ENCODE results near the gene PTTG1IP. TPM values are rescaled to one million over a fixed set of nuclear protein-coding genes. Genes with fewer than 3 reads are reported as not detected.
A peak's percentile ranks its signal among the peaks of the same experiment; 100 is the strongest.

Gene PTTG1IP
- total RNA-seq, 1 experiment from 2014 or later = 96.0 TPM

- TF ChIP-seq HMGXB4 (CRISPR knock-in tag; IDR thresholded peaks at IDR 0.05) (0 out of 2 replicates have a peak, but pooled peaks have one; percentile 17), FOXP1 (CRISPR knock-in tag; IDR thresholded peaks at IDR 0.05; ENCODE audit: borderline replicate concordance) (no peak), MLX (CRISPR knock-in tag; IDR thresholded peaks at IDR 0.05) (no peak), FOXK1 (CRISPR knock-in tag; IDR thresholded peaks at IDR 0.05) (no peak), SP1 (CRISPR knock-in tag; conservative IDR thresholded peaks at IDR 0.05) (no peak), ERG (CRISPR knock-in tag; IDR thresholded peaks at IDR 0.05) (no peak), ATF1 (CRISPR knock-in tag; IDR thresholded peaks at IDR 0.05) (no peak), ZMAT4 (CRISPR knock-in tag; IDR thresholded peaks at IDR 0.05) (no peak)
- peaks cover 25% of the 10 kb centered on the region for H3K27me3 Mint-ChIP-seq (ENCODE audit: low read depth)
- H3K4me3 Mint-ChIP-seq = peak overlapping the region; percentile 82
- H3K36me3 Mint-ChIP-seq = no peaks in the 10 kb centered on the region
- H3K27ac Mint-ChIP-seq = peak overlapping the region; percentile 15; the same call in 1 of the 2 replicates
- DNase-seq (ENCODE audit: low spot score) (peak; percentile 42), ATAC-seq (peak; percentile 5)
- CTCF ChIA-PET = interaction anchor here (1.0 to 2.6 kb wide), 4 partner anchors 23 to 420 kb away, joined by 3 to 17 read pairs (median 4); partner anchors contain the start of gene UBE2G2
- peaks cover 3% of the 10 kb centered on the region; the same call in 1 of the 2 replicates for H3K9me3 Mint-ChIP-seq
- H3K4me1 Mint-ChIP-seq = peaks cover 41% of the 10 kb centered on the region
- POLR2A ChIA-PET = interaction anchor here (0.9 to 1.8 kb wide), 5 partner anchors 9 to 88 kb away, joined by 3 to 5 read pairs (median 4); partner anchors contain the start of genes SUMO3 and UBE2G2
These were observed 1.2 kb upstream of the PTTG1IP start for GRCh38 chr21:44874497-44875315.

GRCh38 chr21:44874240-44874496 is 678 bp upstream of the PTTG1IP start:
- 0 out of 2 replicates have a peak, but pooled peaks have one; percentile 37 for TF ChIP-seq ZBTB43 (CRISPR knock-in tag; IDR thresholded peaks at IDR 0.05)
- no peak for TF ChIP-seq ATF2 (CRISPR knock-in tag; IDR thresholded peaks at IDR 0.05; ENCODE audit: borderline replicate concordance, low read depth)
- 0 out of 2 replicates have a peak, but pooled peaks have one; percentile 8 for TF ChIP-seq HMGXB4 (CRISPR knock-in tag; IDR thresholded peaks at IDR 0.05)
- TF ChIP-seq SP1 (CRISPR knock-in tag; conservative IDR thresholded peaks at IDR 0.05) = no peak
- 0 out of 2 replicates have a peak, but pooled peaks have one; percentile 2 for TF ChIP-seq E2F4 (CRISPR knock-in tag; IDR thresholded peaks at IDR 0.05; ENCODE audit: borderline replicate concordance, low read depth)
- no peak for TF ChIP-seq ZNF121 (CRISPR knock-in tag; IDR thresholded peaks at IDR 0.05)
- no peak for TF ChIP-seq SOX15 (CRISPR knock-in tag; IDR thresholded peaks at IDR 0.05)
- TF ChIP-seq STAT6 (CRISPR knock-in tag; conservative IDR thresholded peaks at IDR 0.05; ENCODE audit: low read depth) = no peak
- peak; percentile 70; the same call in 1 of the 2 replicates for TF ChIP-seq MYBL2 (CRISPR knock-in tag; IDR thresholded peaks at IDR 0.05)
- TF ChIP-seq ETV6 (CRISPR knock-in tag; IDR thresholded peaks at IDR 0.05) = no peak
- no peak for TF ChIP-seq MLX (CRISPR knock-in tag; IDR thresholded peaks at IDR 0.05)
- POLR2A ChIA-PET = interaction anchor here (0.6 to 1.8 kb wide), 5 partner anchors 9 to 107 kb away, joined by 3 to 5 read pairs (median 4); partner anchors contain the start of genes SUMO3 and UBE2G2
- CTCF ChIA-PET = interaction anchor here (0.8 to 2.6 kb wide), 11 partner anchors 23 to 505 kb away, joined by 3 to 17 read pairs (median 4); partner anchors contain the start of gene UBE2G2
- Mint-ChIP-seq H3K4me3 (peak overlapping the region; percentile 82), H3K27me3 (ENCODE audit: low read depth) (peaks cover 25% of the 10 kb centered on the region), H3K9me3 (peaks cover 3% of the 10 kb centered on the region; the same call in 1 of the 2 replicates), H3K4me1 (peaks cover 43% of the 10 kb centered on the region), H3K36me3 (no peaks in the 10 kb centered on the region), H3K27ac (no peak overlapping the region)
- DNase-seq (ENCODE audit: low spot score) = no peak
- ATAC-seq = peak; percentile 2; the same call in 1 of the 2 replicates
